D341Med (cell line): ENCODE results near the gene ATP11C.
"Not testable (repeated sequence)": the region's sequence is repeated elsewhere in the genome, so short reads cannot be mapped to it uniquely, and the experiment has no call there.

ENCODE experiments used
- DNase-seq: peaks from one replicate; pipeline ENCODE4 v3.0.0; 2012; ENCODE audit warnings: low spot score

Gene ATP11C

DNA sequence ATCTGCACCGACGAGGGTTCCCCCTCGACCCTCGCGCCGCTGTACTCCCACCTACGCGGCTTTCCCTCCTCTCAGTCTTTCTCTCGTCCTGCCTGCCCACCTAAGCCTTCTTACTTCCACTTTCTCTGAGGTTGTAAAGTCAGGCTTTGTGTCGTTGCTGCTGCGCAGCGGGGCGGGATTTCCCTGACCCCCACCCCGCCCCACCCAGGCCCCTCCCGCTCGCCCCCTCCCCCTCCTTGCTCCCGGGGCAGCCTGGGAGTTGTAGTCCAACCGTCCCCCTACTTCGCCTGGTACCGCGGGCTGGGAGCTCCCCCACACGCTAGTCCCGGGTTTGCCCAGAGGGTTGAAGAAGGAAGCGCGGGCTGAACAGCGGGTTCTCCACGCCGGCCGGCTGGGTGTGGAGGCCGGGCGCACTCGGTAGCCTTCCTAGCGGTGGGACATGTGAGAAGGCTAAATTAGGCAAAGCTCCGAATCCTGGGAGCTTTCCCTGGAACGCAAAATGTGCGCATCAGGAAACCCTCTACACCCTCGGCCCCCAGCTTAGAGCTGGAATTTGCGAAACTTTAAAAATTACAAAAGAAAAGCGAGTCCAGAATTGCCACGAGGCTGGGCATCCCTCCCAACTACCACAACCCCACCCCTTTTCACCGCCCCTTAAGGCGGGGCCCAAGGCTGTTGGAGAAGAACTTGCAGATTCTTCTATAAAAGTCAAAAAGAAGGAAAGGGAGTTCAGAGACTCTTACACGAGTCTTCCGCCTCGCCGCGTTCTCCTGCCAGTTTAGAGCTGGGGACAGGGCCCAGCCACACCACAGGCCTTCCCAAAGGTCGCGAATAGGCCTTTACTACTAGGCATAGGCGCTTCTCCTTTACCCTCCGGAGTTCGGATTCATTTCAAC, at the start of gene ATP11C:
ATP11C (minus strand) TSS at position 153 of the 896 bp plus-strand sequence. CDS start 1,011 bp downstream, outside the sequence.
- DNase-seq: peak; percentile 86

DNA sequence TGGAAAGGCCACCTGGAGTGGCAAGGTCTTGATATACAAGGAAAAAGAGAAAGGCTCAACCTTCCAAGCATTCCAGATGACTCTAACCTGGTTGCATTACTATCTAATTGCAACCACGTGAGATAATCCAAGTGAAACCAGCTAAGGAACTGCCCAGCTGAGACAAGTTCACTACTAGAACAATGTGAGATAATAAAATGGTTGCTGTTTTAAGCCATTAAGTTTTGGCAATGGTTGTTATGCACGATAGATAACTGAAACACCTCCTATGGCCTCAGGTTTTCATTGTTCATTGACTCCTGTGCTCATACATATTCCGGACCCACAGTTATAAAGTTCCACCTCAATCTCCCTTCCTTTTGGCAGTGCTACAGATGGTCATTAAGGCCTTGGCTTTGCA, 41.6 kb upstream of the ATP11C start:
- DNase-seq: no peak

DNA sequence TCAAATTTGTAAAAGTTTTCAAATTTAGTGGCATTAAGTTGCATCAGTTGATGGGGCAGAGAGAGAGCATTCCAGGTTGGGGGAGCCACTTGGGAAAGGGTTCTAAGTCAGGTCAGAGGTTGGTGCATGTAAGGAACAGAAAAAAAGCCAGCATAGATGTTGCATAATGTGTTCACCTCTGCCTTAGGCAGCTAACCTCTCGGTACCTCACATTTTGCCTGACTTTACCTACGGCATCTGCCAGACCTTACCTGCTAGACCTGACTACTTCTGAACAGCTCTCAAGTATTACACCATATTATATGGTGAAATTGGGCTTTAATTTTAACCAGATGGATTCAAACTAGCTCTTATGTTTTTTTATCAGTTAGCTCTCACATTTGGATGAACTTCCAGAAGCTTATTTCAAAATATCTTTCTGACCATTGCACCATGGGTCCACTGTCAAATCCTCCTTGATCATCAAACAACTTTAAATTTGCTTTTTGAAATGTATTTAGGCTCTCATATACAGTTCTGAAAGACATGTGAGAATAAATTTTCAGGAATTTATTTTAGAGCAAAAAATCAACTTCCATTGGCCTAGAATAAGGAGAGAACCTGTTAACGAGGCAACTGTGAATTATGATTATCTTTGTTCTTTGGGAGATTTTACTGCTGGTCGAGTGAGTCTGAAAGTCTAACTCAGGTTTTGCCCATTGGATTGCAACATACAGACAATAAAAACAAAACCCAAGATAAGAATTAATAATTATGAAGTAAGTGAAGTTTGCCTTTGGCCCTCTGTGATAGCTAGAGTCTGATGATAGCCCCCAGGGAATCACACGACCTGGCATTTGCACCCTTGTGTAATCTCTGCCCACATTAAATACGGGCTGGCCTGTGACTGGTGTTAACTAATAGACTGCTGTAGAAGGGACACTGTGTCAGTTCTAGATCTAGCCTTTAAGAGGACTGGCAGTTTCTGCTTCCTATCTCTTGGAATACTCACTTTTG, 40.1 kb upstream of the ATP11C start:
- DNase-seq: no peak

DNA sequence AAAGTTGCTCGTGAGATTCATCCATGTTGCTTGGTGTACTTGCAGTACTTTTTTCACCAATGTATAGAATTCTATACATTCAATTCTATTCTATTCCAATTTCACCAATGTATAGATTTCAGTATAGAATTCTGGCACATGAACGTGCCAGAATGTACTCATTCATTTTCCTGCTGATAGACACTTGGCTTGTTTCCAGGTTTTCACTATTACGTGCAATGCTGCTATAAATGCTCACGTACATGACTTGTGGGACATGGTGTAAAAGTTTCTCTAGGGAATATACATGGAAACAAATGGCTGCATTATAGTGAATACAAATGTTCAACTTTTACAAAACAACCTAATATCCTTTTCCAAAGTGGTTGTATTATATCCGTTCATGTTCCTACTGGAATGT, 39.3 kb upstream of the ATP11C start:
- DNase-seq: no peak

- DNase-seq: no peak
Observed at GRCh38 chrX:139971394-139971749, 38.5 kb upstream of the ATP11C start.

DNA sequence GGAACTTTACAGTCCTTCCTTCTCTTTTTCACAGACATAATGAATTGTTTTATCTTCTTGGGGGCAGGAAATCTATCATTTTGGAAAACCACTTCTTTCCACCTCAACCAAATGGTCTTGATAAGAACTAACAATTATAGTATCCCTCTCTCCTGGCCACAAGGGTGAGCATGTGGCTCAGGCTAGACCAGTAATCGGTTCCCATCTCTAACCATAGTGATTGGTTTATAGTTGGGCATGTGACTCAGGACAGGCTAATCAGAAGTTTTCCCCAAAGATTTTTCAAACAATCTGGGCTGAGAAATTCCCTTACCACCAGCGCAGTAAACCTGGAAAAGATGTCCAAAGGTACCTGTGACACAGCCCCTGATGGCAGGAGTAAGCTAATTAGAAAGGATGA, 36.4 kb upstream of the ATP11C start:
- no peak for DNase-seq

DNA sequence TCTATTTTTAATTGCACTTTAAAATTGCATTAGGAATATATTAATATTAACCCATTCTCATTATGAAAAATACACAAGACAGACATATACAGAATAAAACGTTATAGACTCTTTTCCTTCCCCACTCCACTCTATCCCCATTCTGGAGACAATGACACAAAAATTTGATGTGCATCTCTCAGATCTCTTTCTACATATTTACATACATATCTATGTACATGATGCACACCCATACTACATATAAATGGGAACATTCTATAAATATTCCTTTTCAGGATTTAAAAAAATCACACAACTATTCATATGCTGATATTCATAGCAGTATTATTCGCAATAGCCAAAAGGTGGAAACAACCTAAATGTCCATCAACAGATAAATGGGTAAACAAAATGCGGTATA, 34.9 kb upstream of the ATP11C start:
- no peak for DNase-seq

GRCh38 chrX:139967300-139967699, 34.4 kb upstream of the ATP11C start:
- DNase-seq: peak; percentile 30

DNA sequence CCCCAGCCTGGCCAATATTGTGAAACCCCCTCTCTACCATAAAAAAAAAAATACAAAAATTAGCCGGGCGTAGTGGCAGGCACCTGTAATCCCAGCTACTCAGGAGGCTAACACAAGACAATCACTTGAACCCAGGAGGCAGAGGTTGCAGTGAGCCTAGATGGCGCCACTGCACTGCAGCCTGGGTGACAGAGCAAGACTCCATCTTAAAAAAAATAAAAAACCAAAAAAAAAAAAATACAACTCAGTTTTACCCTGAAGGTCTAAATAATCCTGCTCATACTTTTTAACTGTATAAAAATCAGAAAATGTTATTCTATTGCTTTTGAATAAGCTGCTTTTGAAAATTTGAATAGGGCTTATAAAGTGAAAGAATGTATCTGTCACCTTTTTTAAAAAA, 33.3 kb upstream of the ATP11C start:
- DNase-seq: not testable (repeated sequence)

DNA sequence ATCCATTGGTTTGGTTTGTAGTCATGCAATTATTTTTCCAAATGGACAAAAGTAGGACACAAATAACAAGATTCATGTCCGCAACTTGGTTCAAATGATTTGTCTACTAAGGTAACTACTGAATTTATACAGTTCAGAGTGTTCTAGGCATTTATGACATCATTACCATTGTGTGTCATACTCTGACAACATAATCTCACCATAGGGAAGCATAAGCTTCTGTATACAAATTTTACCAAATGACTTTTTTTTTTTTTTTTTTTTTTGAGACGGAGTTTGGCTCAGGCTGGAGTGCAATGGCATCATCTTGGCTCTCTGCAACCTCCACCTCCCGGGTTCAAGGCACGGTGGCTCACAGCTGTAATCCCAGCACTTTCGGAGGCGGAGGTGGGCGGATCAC, 32.6 kb upstream of the ATP11C start, which contains the start of gene CXorf66:
CXorf66 (minus strand) TSS at position 101 of the 400 bp plus-strand sequence; CDS start at position 76, 25 bp downstream.
- DNase-seq: no peak

GRCh38 chrX:139961091-139961490, 28.2 kb upstream of the ATP11C start:
- not testable (repeated sequence) for DNase-seq

- no peak for DNase-seq
Observed at GRCh38 chrX:139949703-139950102, 16.9 kb upstream of the ATP11C start.

GRCh38 chrX:139945075-139945474, 12.2 kb upstream of the ATP11C start:
- no peak for DNase-seq

- no peak for DNase-seq
Observed at GRCh38 chrX:139936259-139936658, 3.4 kb upstream of the ATP11C start.

DNA sequence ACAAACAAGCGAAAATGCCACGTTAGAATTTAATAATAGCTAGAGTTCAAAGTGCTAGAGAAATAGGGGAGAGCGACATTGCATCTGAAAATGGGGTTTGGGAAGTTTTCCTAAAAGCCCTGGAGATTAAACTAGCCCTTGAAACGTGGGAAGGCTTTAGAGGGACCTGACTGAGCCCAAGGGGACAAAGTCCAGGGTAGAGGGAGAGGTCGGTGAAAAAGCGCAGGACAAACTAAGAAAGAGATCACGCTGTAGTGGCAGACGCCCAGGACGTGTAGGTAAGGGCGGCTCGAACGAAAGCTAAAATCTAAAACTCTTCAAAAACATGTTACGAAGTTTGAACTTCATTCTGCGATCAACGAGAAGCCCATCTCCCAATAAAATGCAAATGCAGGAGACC, 1.1 kb upstream of the ATP11C start:
- DNase-seq: no peak

DNA sequence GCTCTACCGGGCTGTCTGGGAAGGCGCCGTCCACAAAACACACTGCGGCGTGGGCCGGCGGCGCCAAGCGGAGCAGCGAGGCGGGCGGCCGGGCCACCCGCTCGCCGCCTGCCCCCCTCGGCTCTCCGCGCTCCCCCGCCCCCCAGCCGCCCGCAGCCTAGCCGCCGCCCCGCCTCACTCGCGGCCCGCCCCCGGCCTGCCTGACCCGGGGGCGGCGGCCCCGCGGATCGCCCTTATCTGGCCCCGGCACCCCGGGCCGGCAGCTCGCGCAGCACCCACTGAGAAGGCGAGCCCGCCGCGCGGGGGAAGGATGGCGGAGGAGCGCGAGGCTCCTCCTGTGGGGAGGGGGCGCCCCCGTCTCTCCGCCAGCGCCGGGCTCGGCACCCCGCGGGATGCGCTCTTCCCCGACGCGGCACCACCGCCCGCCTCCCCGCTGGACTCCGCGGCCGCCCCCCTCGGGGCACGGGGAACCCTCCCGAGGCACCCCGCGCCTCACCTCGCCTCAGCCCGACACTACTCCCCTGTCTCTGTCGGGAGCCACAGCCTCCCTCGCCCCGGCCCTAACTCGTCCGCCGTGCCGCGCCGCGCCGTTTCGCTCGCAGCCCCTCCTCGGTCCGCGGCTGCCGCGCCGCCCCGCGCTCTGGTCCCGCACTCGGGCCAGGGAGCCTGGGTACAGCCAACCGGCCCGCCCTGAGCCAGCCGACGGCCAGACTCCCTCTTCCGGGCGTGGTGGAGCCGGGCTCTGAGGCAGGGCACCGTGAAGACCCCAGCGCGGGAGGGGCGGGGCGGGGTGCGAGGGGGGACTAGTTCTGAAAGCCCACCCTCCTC, 566 bp downstream of the ATP11C start:
- peak; percentile 67 for DNase-seq

DNA sequence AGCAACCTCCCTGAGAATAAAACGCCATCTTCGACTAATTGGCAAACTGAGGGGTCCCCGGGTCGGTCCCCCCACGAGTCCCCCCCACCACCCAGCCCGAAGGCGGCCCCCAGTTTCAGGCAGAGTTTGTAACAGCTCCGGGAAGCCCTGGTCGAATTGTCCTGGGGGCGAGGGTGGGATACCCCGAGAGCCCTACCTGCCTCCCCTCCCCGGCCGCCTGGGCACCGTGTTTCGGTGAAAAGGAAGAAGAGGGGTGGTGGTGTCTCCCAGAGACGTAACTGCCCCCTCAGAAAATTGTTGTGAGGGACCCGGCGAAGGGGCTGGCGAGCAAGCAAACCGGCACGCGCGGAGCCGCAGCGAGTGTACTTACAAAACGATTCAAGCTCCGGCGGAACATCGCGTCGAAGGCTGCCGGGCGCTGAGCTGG, 1.2 kb downstream of the ATP11C start:
- no peak for DNase-seq

DNA sequence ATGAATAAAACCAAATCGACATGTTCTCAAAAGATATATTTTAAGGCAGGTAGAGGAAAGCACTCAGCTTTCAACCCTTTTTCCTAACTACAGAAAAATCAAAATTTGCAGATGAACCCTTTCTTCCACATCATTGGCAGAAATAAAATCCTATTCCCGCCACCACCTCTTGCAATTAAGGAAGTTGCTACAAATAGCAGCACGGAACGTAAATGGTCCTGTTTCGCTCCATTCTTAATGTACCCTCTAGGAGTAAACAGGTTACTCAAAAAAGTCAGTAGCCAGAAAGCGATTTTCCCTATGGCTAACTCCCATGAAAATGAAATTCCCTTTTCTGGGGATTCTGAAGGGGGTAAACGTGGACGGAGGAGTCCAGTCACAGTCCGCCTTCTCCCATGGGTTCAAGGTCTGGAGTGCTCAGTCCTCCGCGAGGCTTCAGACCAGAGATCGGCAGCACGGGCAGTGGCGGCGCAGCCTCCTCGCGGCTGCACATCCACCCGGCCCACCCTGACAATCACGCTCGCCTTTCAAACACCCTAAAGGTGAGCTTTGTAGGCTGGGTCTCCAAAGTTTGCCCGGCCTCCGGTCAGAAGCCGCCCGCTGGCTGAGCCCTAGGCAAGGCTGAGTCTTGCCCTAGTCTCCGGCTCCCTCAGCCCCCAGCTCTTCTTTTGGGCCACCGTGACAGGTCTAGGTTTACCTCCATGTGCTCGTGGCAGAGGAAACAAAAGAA, 1.8 kb downstream of the ATP11C start:
- peak; percentile 44 for DNase-seq

DNA sequence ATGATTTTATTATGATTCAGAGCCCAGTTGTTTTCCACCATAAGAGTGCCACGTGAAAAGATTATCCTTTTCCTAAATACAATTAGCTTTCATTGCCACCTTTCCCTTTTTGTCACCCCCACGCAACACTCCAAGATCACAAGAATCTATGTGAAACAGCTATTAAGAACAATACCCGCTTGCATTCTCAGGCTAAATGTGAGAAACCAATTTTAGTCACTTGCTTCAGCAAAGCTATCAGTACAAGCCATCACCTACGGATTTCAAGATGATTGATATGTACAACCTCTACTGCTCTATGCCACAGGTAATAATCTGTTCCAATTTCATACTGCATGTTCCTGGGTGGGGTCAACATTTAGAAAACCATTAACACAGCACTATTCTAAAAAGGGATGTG, 2.5 kb downstream of the ATP11C start:
- DNase-seq: no peak

GRCh38 chrX:139929876-139930275, 3.0 kb downstream of the ATP11C start:
- DNase-seq: no peak

GRCh38 chrX:139924696-139925095, 8.2 kb downstream of the ATP11C start:
- DNase-seq: no peak
